Measurements from ENCODE around the gene OGDHL. TPM values are rescaled to one million over a fixed set of nuclear protein-coding genes. Genes with fewer than 3 reads are reported as not detected.

OGDHL gene
- total and polyA plus RNA-seq, 9 of the 15 experiments (the other 6 are each of a cell fraction or from before 2014, with no cell fraction given) = 0.01 to 1.8 (median 0.91) TPM

DNA sequence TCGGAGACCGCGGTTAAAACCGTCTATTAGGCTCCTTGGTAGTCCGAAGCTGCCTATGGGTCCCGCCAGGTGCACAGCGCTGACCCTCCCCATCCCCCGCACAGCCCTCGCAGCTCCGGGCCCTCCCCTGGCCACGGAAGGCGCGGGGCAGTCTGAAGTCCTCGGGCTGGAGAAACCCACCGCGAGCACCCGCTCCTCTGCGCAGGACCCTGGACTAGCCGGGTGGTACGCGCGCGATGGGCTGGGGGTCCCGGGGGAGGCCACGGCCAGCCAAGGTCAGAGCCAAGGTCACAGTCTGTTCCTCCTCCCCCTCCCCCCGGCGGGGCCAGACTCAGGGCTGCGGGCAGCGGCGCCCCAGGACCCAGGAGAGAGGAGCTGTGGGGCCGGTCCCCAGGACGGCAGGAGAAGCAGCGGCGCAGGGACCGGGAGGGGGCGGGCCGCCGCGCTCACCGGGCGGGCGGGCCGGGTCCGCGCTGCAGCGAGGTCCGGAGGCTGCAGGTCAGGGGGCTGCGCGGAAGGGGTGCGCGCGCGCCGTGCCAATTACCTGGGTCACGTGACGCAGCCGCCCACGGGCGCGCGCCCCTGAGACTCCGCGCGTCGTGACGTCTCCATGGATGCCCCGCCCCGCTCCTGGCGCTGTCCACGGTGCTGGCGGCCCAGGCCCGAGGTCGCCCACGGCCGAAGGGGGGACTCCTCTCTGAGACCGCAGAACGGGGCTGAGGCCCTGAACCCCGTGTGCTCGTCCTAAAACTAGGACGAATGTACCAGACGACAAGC, at the start of gene OGDHL (continued):
- TF ChIP-seq, protein P1, sequence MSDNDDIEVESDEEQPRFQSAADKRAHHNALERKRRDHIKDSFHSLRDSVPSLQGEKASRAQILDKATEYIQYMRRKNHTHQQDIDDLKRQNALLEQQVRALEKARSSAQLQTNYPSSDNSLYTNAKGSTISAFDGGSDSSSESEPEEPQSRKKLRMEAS (CRISPR knock-in tag; IDR thresholded peaks at IDR 0.05) = peak; percentile 62
- TF ChIP-seq PRPF4 (IDR thresholded peaks at IDR 0.05; ENCODE audit: insufficient read depth, low read depth, low read length, poor library complexity, severe bottlenecking) (peak; percentile 25), NR3C1 (CRISPR knock-in tag; IDR thresholded peaks at IDR 0.05) (peak; percentile 98), FOS (IDR thresholded peaks at IDR 0.05; ENCODE audit: extremely low read depth, insufficient read length) (no peak), MEIS2 (IDR thresholded peaks at IDR 0.05; ENCODE audit: partially characterized antibody) (peak; percentile 52), MIER1 (IDR thresholded peaks at IDR 0.05; ENCODE audit: low read depth) (peak; percentile 96), YY1 (IDR thresholded peaks at IDR 0.05; ENCODE audit: borderline replicate concordance in 1 of 3, control insufficient read depth in 1 of 3, extremely low read depth in 1 of 3, insufficient read depth in 3 of 3, insufficient read length in 1 of 3, insufficient replicate concordance in 2 of 3, low read depth in 1 of 3, low read length in 2 of 3) (peak in 2 of 3 experiments; percentile 25 to 37), KDM1A (IDR thresholded peaks at IDR 0.05) (peak in 1 of 2 experiments; percentile 63; a peak in 1 of 4 replicates), ZNF232 (CRISPR knock-in tag; IDR thresholded peaks at IDR 0.05) (peak; percentile 93), ZNF431 (CRISPR knock-in tag; IDR thresholded peaks at IDR 0.05) (peak; percentile 78), CBX3 (IDR thresholded peaks at IDR 0.05; ENCODE audit: borderline replicate concordance in 1 of 2, low read length in 2 of 2) (peak in 1 of 2 experiments; percentile 57; a peak in 1 of 3 replicates), NFIC (IDR thresholded peaks at IDR 0.05) (no peak)
- TF ChIP-seq, protein P2, sequence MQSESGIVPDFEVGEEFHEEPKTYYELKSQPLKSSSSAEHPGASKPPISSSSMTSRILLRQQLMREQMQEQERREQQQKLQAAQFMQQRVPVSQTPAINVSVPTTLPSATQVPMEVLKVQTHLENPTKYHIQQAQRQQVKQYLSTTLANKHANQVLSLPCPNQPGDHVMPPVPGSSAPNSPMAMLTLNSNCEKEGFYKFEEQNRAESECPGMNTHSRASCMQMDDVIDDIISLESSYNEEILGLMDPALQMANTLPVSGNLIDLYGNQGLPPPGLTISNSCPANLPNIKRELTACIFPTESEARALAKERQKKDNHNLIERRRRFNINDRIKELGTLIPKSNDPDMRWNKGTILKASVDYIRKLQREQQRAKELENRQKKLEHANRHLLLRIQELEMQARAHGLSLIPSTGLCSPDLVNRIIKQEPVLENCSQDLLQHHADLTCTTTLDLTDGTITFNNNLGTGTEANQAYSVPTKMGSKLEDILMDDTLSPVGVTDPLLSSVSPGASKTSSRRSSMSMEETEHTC (IDR thresholded peaks at IDR 0.05) = peak; percentile 77; the same call in 1 of the 2 replicates
- TF ChIP-seq, protein P3, sequence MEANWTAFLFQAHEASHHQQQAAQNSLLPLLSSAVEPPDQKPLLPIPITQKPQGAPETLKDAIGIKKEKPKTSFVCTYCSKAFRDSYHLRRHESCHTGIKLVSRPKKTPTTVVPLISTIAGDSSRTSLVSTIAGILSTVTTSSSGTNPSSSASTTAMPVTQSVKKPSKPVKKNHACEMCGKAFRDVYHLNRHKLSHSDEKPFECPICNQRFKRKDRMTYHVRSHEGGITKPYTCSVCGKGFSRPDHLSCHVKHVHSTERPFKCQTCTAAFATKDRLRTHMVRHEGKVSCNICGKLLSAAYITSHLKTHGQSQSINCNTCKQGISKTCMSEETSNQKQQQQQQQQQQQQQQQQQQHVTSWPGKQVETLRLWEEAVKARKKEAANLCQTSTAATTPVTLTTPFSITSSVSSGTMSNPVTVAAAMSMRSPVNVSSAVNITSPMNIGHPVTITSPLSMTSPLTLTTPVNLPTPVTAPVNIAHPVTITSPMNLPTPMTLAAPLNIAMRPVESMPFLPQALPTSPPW (CRISPR knock-in tag; IDR thresholded peaks at IDR 0.05) = peak; percentile 81
- TF ChIP-seq, protein P4, sequence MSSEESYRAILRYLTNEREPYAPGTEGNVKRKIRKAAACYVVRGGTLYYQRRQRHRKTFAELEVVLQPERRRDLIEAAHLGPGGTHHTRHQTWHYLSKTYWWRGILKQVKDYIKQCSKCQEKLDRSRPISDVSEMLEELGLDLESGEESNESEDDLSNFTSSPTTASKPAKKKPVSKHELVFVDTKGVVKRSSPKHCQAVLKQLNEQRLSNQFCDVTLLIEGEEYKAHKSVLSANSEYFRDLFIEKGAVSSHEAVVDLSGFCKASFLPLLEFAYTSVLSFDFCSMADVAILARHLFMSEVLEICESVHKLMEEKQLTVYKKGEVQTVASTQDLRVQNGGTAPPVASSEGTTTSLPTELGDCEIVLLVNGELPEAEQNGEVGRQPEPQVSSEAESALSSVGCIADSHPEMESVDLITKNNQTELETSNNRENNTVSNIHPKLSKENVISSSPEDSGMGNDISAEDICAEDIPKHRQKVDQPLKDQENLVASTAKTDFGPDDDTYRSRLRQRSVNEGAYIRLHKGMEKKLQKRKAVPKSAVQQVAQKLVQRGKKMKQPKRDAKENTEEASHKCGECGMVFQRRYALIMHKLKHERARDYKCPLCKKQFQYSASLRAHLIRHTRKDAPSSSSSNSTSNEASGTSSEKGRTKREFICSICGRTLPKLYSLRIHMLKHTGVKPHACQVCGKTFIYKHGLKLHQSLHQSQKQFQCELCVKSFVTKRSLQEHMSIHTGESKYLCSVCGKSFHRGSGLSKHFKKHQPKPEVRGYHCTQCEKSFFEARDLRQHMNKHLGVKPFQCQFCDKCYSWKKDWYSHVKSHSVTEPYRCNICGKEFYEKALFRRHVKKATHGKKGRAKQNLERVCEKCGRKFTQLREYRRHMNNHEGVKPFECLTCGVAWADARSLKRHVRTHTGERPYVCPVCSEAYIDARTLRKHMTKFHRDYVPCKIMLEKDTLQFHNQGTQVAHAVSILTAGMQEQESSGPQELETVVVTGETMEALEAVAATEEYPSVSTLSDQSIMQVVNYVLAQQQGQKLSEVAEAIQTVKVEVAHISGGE (CRISPR knock-in tag; IDR thresholded peaks at IDR 0.05) = peak in 1 of 3 experiments; percentile 45; a peak in 1 of 6 replicates
- TF ChIP-seq, protein P5, sequence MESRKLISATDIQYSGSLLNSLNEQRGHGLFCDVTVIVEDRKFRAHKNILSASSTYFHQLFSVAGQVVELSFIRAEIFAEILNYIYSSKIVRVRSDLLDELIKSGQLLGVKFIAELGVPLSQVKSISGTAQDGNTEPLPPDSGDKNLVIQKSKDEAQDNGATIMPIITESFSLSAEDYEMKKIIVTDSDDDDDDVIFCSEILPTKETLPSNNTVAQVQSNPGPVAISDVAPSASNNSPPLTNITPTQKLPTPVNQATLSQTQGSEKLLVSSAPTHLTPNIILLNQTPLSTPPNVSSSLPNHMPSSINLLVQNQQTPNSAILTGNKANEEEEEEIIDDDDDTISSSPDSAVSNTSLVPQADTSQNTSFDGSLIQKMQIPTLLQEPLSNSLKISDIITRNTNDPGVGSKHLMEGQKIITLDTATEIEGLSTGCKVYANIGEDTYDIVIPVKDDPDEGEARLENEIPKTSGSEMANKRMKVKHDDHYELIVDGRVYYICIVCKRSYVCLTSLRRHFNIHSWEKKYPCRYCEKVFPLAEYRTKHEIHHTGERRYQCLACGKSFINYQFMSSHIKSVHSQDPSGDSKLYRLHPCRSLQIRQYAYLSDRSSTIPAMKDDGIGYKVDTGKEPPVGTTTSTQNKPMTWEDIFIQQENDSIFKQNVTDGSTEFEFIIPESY (CRISPR knock-in tag; IDR thresholded peaks at IDR 0.05) = peak; percentile 16; the same call in 1 of the 2 replicates

All from K562 (cell line).